BLaER1 (cell line): ENCODE results near the gene CLDN22.

ENCODE experiments used
- H3K27ac ChIP-seq: shearing (Covaris generic); formaldehyde crosslinking; 2 replicates; pipeline ENCODE4 v1.8.1; 2022
- H3K27me3 ChIP-seq: shearing (Covaris generic); formaldehyde crosslinking; 2 replicates; pipeline ENCODE4 v1.8.1; 2022
- H3K36me3 ChIP-seq: shearing (Covaris generic); formaldehyde crosslinking; 2 replicates; pipeline ENCODE4 v1.8.1; 2022
- H3K4me1 ChIP-seq: shearing (Covaris generic); formaldehyde crosslinking; 2 replicates; pipeline ENCODE4 v1.8.1; 2022
- H3K4me2 ChIP-seq: shearing (Covaris generic); formaldehyde crosslinking; 2 replicates; pipeline ENCODE4 v1.8.1; 2022
- H3K4me3 ChIP-seq: shearing (Covaris generic); formaldehyde crosslinking; 2 replicates; pipeline ENCODE4 v1.8.1; 2022
- H3K9ac ChIP-seq: shearing (Covaris generic); formaldehyde crosslinking; 2 replicates; pipeline ENCODE4 v1.8.1; 2022
- H3K9me3 ChIP-seq: shearing (Covaris generic); formaldehyde crosslinking; 2 replicates; pipeline ENCODE4 v1.8.1; 2022
- H4K20me1 ChIP-seq: shearing (Covaris generic); formaldehyde crosslinking; 2 replicates; pipeline ENCODE4 v1.8.1; 2022
- Cebpa-rat ChIP-seq: shearing (Covaris generic); IDR thresholded peaks from 2 replicates; pipeline ENCODE4 v1.8.1; 2022

Gene CLDN22

GRCh38 chr4:183286590-183287308 lies 33.3 kb downstream of the CLDN22 start:
- Histone ChIP-seq H3K4me3 (no peak overlapping the region), H3K36me3 (peaks cover 38% of the 10 kb centered on the region), H3K9me3 (0 out of 2 replicates have a peak, but pooled peaks cover 6% of the 10 kb centered on the region), H3K4me1 (no peaks in the 10 kb centered on the region), H3K9ac (no peak overlapping the region), H3K27ac (no peak overlapping the region), H3K27me3 (no peaks in the 10 kb centered on the region), H4K20me1 (no peaks in the 10 kb centered on the region), H3K4me2 (no peak overlapping the region)
- TF ChIP-seq Cebpa-rat, result no peak

GRCh38 chr4:183285886-183286285 lies 34.2 kb downstream of the CLDN22 start:
- Histone ChIP-seq H3K27me3 (no peaks in the 10 kb centered on the region), H3K36me3 (peaks cover 38% of the 10 kb centered on the region), H3K4me2 (no peak overlapping the region), H3K27ac (no peak overlapping the region), H3K4me3 (no peak overlapping the region), H3K9me3 (0 out of 2 replicates have a peak, but pooled peaks cover 6% of the 10 kb centered on the region), H4K20me1 (no peaks in the 10 kb centered on the region), H3K9ac (no peak overlapping the region), H3K4me1 (no peaks in the 10 kb centered on the region)
- no peak for TF ChIP-seq Cebpa-rat

- Histone ChIP-seq H3K27ac (no peak overlapping the region), H3K36me3 (peaks cover 38% of the 10 kb centered on the region), H3K4me2 (no peak overlapping the region), H3K4me1 (no peaks in the 10 kb centered on the region), H4K20me1 (no peaks in the 10 kb centered on the region), H3K9me3 (0 out of 2 replicates have a peak, but pooled peaks cover 6% of the 10 kb centered on the region), H3K9ac (no peak overlapping the region), H3K27me3 (no peaks in the 10 kb centered on the region), H3K4me3 (no peak overlapping the region)
- TF ChIP-seq Cebpa-rat, result no peak
These were observed 35.1 kb downstream of the CLDN22 start for GRCh38 chr4:183284965-183285364.

- no peak overlapping the region for H3K4me2 ChIP-seq
- H3K4me3 ChIP-seq, result no peak overlapping the region
- TF ChIP-seq Cebpa-rat, result no peak
- no peak overlapping the region for H3K27ac ChIP-seq
- no peak overlapping the region for H3K9ac ChIP-seq
- no peaks in the 10 kb centered on the region for H3K27me3 ChIP-seq
- H3K9me3 ChIP-seq, result 0 out of 2 replicates have a peak, but pooled peaks cover 2% of the 10 kb centered on the region
- H3K4me1 ChIP-seq, result no peaks in the 10 kb centered on the region
- H3K36me3 ChIP-seq, result peaks cover 34% of the 10 kb centered on the region
- H4K20me1 ChIP-seq, result no peaks in the 10 kb centered on the region
These were observed 35.8 kb downstream of the CLDN22 start for GRCh38 chr4:183284258-183284785.

- no peak for TF ChIP-seq Cebpa-rat
- peaks cover 26% of the 10 kb centered on the region for H3K9me3 ChIP-seq
- H3K27ac ChIP-seq, result no peak overlapping the region
- H3K27me3 ChIP-seq, result no peaks in the 10 kb centered on the region
- no peaks in the 10 kb centered on the region for H4K20me1 ChIP-seq
- peaks cover 16% of the 10 kb centered on the region; the same call in 1 of the 2 replicates for H3K36me3 ChIP-seq
- no peaks in the 10 kb centered on the region for H3K4me1 ChIP-seq
- H3K9ac ChIP-seq, result no peak overlapping the region
- no peak overlapping the region for H3K4me2 ChIP-seq
- H3K4me3 ChIP-seq, result no peak overlapping the region
These were observed 44.0 kb downstream of the CLDN22 start for GRCh38 chr4:183276106-183276505.

GRCh38 chr4:183272384-183272783 lies 47.7 kb downstream of the CLDN22 start:
- H3K27ac ChIP-seq, result no peak overlapping the region
- no peak overlapping the region for H3K4me3 ChIP-seq
- no peaks in the 10 kb centered on the region for H3K4me1 ChIP-seq
- no peak for TF ChIP-seq Cebpa-rat
- no peak overlapping the region for H3K9ac ChIP-seq
- H3K36me3 ChIP-seq, result peaks cover 18% of the 10 kb centered on the region
- H3K4me2 ChIP-seq, result no peak overlapping the region
- no peaks in the 10 kb centered on the region for H3K27me3 ChIP-seq
- H4K20me1 ChIP-seq, result no peaks in the 10 kb centered on the region
- H3K9me3 ChIP-seq, result peaks cover 26% of the 10 kb centered on the region

GRCh38 chr4:183268556-183268955 lies 51.5 kb downstream of the CLDN22 start:
- no peak for TF ChIP-seq Cebpa-rat
- Histone ChIP-seq H3K9ac (no peak overlapping the region), H4K20me1 (no peaks in the 10 kb centered on the region), H3K27ac (no peak overlapping the region), H3K4me2 (no peak overlapping the region), H3K4me3 (no peak overlapping the region), H3K9me3 (no peaks in the 10 kb centered on the region), H3K27me3 (no peaks in the 10 kb centered on the region), H3K36me3 (peaks cover 8% of the 10 kb centered on the region), H3K4me1 (no peaks in the 10 kb centered on the region)
